Smooth muscle cell (in vitro differentiated cells): Measurements from ENCODE around the gene TSPAN7. TPM values are rescaled to one million over a fixed set of nuclear protein-coding genes. Genes with fewer than 3 reads are reported as not detected.

Source experiments
- DNase-seq: peaks from one replicate; lab custom pipeline; 2025; ENCODE audit not compliant: unreplicated experiment; lab: John Stamatoyannopoulos, UW
- H2AFZ ChIP-seq: fragments of 200-600 bp; sonication (generic); 2 replicates; pipeline ENCODE4 v1.6.0; 2016; ENCODE audit warnings: antibody characterized with exemption, low read depth, mild to moderate bottlenecking
- H3F3A ChIP-seq: fragments of 200-600 bp; sonication (generic); 2 replicates; pipeline ENCODE4 v1.6.0; 2017; ENCODE audit warnings: antibody characterized with exemption, low read depth
- H3K27ac ChIP-seq: fragments of 200-600 bp; sonication (generic); 2 replicates; pipeline ENCODE4 v1.5.1; 2016; ENCODE audit warnings: low read depth, mild to moderate bottlenecking
- H3K27me3 ChIP-seq: fragments of 200-600 bp; sonication (generic); 2 replicates; pipeline ENCODE4 v1.6.1; 2016; ENCODE audit warnings: low read depth, mild to moderate bottlenecking
- H3K36me3 ChIP-seq: fragments of 200-600 bp; sonication (generic); 2 replicates; pipeline ENCODE4 v1.5.1; 2016; ENCODE audit warnings: low read depth
- H3K4me1 ChIP-seq: fragments of 200-600 bp; sonication (generic); 2 replicates; pipeline ENCODE4 v1.5.1; 2016; ENCODE audit warnings: low read depth
- H3K4me2 ChIP-seq: fragments of 200-600 bp; sonication (generic); 2 replicates; pipeline ENCODE4 v1.6.0; 2016; ENCODE audit warnings: mild to moderate bottlenecking
- H3K4me3 ChIP-seq: fragments of 200-600 bp; sonication (generic); 2 replicates; pipeline ENCODE4 v1.5.1; 2016; ENCODE audit warnings: mild to moderate bottlenecking
- H3K79me2 ChIP-seq: fragments of 200-600 bp; sonication (generic); 2 replicates; pipeline ENCODE4 v1.6.0; 2016; ENCODE audit warnings: low read depth, mild to moderate bottlenecking
- H3K9ac ChIP-seq: fragments of 200-600 bp; sonication (generic); 2 replicates; pipeline ENCODE4 v1.6.0; 2016; ENCODE audit warnings: low read depth
- H3K9me3 ChIP-seq: fragments of 200-600 bp; sonication (generic); replicated peaks from 2 replicates; pipeline ENCODE4 v1.5.1; 2016; ENCODE audit warnings: low read depth
- H4K20me1 ChIP-seq: fragments of 200-600 bp; sonication (generic); 2 replicates; pipeline ENCODE4 v1.6.0; 2016; ENCODE audit warnings: low read depth
- WGBS: methylation state at CpG from one replicate; pipeline ENCODE4 v1.1.7; 2016; ENCODE audit warnings: low lambda C conversion rate; 5-methylcytosine and 5-hydroxymethylcytosine counted together
- polyA plus RNA-seq: library from polyadenylated mRNA; unstranded; fragments of >200 nt; fragmentation: Nextera tagmentation; extraction: Ambion mirVana; gene quantifications from 2 replicates; pipeline ENCODE4 v1.2.1, GENCODE V29; 2016
- total RNA-seq: library from RNA; depleted of rRNA; stranded (reverse); fragments of >200 nt; gene quantifications from 2 replicates; pipeline ENCODE4 v1.2.3, GENCODE V29; 2014
- TF ChIP-seq, protein P1 (sequence below): fragments of 200-600 bp; sonication (generic); IDR thresholded peaks from 2 replicates; pipeline ENCODE4 v1.5.1; 2017; ENCODE audit warnings: borderline replicate concordance, mild to moderate bottlenecking, antibody characterized with exemption; ENCODE audit not compliant: insufficient read depth, poor library complexity, severe bottlenecking

Gene TSPAN7
- total and polyA plus RNA-seq, 2 experiments from 2014 or later: 1.5 to 3.9 TPM

GRCh38 chrX:38614485-38614884 is 53.1 kb downstream of the TSPAN7 start:
- WGBS: 77% methylated on average over 2 of the region's 2 CpGs
- Histone ChIP-seq H3K79me2 (no peaks in the 10 kb centered on the region), H3K4me2 (no peak overlapping the region), H3K36me3 (no peaks in the 10 kb centered on the region), H3K9ac (no peak overlapping the region), H2AFZ (no peak overlapping the region), H3F3A (no peaks in the 10 kb centered on the region), H3K4me3 (no peak overlapping the region), H3K9me3 (no peaks in the 10 kb centered on the region), H3K27me3 (no peaks in the 10 kb centered on the region), H4K20me1 (no peaks in the 10 kb centered on the region), H3K4me1 (no peaks in the 10 kb centered on the region), H3K27ac (no peak overlapping the region)
- DNase-seq: no peak
- TF ChIP-seq, protein P1, sequence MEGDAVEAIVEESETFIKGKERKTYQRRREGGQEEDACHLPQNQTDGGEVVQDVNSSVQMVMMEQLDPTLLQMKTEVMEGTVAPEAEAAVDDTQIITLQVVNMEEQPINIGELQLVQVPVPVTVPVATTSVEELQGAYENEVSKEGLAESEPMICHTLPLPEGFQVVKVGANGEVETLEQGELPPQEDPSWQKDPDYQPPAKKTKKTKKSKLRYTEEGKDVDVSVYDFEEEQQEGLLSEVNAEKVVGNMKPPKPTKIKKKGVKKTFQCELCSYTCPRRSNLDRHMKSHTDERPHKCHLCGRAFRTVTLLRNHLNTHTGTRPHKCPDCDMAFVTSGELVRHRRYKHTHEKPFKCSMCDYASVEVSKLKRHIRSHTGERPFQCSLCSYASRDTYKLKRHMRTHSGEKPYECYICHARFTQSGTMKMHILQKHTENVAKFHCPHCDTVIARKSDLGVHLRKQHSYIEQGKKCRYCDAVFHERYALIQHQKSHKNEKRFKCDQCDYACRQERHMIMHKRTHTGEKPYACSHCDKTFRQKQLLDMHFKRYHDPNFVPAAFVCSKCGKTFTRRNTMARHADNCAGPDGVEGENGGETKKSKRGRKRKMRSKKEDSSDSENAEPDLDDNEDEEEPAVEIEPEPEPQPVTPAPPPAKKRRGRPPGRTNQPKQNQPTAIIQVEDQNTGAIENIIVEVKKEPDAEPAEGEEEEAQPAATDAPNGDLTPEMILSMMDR: no peak

- Histone ChIP-seq H3K4me3 (no peak overlapping the region), H3K9me3 (no peaks in the 10 kb centered on the region), H3K36me3 (no peaks in the 10 kb centered on the region), H4K20me1 (no peaks in the 10 kb centered on the region), H3K4me1 (no peaks in the 10 kb centered on the region), H2AFZ (no peak overlapping the region), H3K79me2 (no peaks in the 10 kb centered on the region), H3K4me2 (no peak overlapping the region), H3F3A (no peaks in the 10 kb centered on the region), H3K27me3 (no peaks in the 10 kb centered on the region), H3K9ac (no peak overlapping the region), H3K27ac (no peak overlapping the region)
- TF ChIP-seq, protein P1: no peak
- WGBS: 48% methylated on average over 6 of the region's 6 CpGs
- DNase-seq: no peak
Observed at GRCh38 chrX:38616904-38617303, 55.6 kb downstream of the TSPAN7 start.

GRCh38 chrX:38618180-38618579 is 56.8 kb downstream of the TSPAN7 start:
- no peak overlapping the region for H3K27ac ChIP-seq
- H2AFZ ChIP-seq: no peak overlapping the region
- no peak overlapping the region for H3K4me2 ChIP-seq
- no peaks in the 10 kb centered on the region for H3K79me2 ChIP-seq
- no peaks in the 10 kb centered on the region for H3K27me3 ChIP-seq
- no peaks in the 10 kb centered on the region for H3F3A ChIP-seq
- 77% methylated on average over 5 of the region's 5 CpGs for WGBS
- TF ChIP-seq, protein P1: no peak
- no peaks in the 10 kb centered on the region for H3K9me3 ChIP-seq
- no peak for DNase-seq
- no peaks in the 10 kb centered on the region for H3K36me3 ChIP-seq
- no peaks in the 10 kb centered on the region for H3K4me1 ChIP-seq
- no peak overlapping the region for H3K4me3 ChIP-seq
- H4K20me1 ChIP-seq: no peaks in the 10 kb centered on the region
- H3K9ac ChIP-seq: no peak overlapping the region

DNA sequence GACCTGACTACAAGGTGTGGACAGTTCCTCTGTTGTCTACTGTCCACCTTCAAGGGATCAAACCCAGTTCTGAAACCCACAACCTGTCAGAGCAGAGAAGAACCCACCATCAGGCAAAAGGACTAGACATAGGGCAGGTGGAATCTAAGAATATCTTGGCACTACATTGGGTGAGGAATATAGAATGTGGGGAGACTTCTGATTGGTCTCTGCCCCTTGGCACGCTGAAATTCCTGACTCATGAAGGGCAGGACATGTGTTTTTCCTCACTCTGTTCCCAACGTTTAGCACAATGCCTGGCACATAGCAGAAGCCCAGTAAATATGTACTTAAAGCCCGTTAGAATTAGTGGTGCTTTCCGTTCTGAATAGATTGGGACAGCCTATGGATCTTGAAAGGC is 59.3 kb downstream of the TSPAN7 start:
- no peak overlapping the region for H3K4me2 ChIP-seq
- WGBS: 60% methylated on average over 4 of the region's 4 CpGs
- no peak overlapping the region for H3K4me3 ChIP-seq
- H3K27me3 ChIP-seq: no peaks in the 10 kb centered on the region
- no peak overlapping the region for H2AFZ ChIP-seq
- no peaks in the 10 kb centered on the region for H3K36me3 ChIP-seq
- no peak overlapping the region for H3K9ac ChIP-seq
- no peaks in the 10 kb centered on the region for H3K9me3 ChIP-seq
- TF ChIP-seq, protein P1: no peak
- H3F3A ChIP-seq: no peaks in the 10 kb centered on the region
- H3K27ac ChIP-seq: no peak overlapping the region
- no peaks in the 10 kb centered on the region for H3K79me2 ChIP-seq
- H4K20me1 ChIP-seq: no peaks in the 10 kb centered on the region
- DNase-seq: no peak
- no peaks in the 10 kb centered on the region for H3K4me1 ChIP-seq
